Astrocyte of the spinal cord (primary cell): ENCODE results near the gene GFPT2.
A peak's percentile ranks its signal among the peaks of the same experiment; 100 is the strongest.

ENCODE experiments used
- DNase-seq: peaks from one replicate; pipeline ENCODE4 v3.0.0; 2011; ENCODE audit warnings: low read depth, low spot score
- H3K4me3 ChIP-seq: 2 replicates; pipeline ENCODE4 v1.5.1; 2011; ENCODE audit warnings: low read depth, mild to moderate bottlenecking, low read length, moderate library complexity
- in situ Hi-C: cut with HindIII; loops from 2 replicates; pipeline ENCODE4 v1.10.0; 2017; ENCODE audit warnings: low sequenced_read_pairs
- TF ChIP-seq, protein P1 (sequence below): IDR thresholded peaks from 2 replicates; pipeline ENCODE4 v1.5.1; 2012; ENCODE audit warnings: low read depth, mild to moderate bottlenecking, low read length, inconsistent platforms

GFPT2 gene

DNA sequence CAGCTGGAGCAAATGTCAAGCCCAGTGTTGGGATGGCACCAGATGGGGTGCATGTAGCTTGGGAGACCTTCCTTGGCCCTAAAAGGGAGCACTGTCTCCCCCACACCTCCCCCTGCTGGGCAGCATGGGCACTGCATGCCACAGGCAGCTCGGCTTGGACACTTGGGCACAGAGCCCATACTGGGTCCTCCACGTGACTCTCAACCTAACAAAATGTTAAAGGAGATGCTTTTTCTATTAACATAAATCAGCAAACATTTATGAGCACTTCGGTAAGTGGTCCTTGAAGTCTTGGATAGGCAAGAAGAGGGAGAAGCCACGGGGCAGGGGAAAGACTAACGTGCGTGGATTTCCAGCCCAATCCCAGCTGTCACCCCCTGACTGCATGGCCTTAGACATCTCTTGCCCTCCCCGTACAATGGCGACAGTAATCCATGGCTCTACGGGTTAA lies 37.3 kb downstream of the GFPT2 start:
- TF ChIP-seq, protein P1, sequence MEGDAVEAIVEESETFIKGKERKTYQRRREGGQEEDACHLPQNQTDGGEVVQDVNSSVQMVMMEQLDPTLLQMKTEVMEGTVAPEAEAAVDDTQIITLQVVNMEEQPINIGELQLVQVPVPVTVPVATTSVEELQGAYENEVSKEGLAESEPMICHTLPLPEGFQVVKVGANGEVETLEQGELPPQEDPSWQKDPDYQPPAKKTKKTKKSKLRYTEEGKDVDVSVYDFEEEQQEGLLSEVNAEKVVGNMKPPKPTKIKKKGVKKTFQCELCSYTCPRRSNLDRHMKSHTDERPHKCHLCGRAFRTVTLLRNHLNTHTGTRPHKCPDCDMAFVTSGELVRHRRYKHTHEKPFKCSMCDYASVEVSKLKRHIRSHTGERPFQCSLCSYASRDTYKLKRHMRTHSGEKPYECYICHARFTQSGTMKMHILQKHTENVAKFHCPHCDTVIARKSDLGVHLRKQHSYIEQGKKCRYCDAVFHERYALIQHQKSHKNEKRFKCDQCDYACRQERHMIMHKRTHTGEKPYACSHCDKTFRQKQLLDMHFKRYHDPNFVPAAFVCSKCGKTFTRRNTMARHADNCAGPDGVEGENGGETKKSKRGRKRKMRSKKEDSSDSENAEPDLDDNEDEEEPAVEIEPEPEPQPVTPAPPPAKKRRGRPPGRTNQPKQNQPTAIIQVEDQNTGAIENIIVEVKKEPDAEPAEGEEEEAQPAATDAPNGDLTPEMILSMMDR = peak; percentile 100
- in situ Hi-C loops = no loop called here

DNA sequence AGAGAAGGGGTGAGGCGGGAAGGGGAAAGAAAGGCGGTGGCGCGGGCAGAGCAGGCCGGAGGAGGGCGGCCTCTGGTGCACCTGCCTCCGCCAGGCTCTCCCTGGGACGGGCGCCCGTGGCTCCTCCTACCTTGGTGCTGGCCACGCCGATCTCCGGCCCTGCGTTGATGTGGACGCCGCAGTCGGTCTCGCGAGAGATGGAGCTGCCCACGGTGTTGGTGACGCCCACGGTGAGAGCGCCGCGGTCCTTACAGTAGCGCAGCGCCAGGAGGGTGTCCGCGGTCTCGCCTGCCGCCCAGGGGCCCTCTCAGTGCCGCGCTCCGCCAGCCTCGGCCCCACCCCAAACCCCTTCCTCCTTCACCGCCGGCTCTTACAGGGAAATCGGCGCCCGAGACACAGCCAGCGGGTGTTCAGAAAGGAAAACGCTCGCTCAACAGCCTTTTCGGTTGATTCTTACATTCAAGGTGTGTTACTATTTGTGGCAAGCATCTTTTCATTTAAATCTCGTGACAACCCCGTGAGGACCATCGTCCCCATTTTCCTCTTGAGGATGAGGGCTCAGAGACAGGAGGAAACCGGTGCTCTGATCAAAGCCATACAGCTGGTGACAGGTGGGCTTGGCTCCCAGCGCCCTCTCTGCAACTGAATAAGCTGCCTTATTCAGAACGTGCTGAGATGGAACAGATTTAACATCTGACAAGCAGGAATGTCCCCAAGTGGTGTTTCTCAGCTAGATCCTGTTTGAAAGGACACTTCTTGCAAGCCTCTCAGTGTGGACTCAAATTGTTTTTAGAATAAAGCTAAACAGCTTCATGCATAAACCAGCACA lies 39.2 kb downstream of the GFPT2 start:
- in situ Hi-C loops = no loop called here
- H3K4me3 ChIP-seq = no peak overlapping the region
- TF ChIP-seq, protein P1 = no peak
- no peak for DNase-seq

More for the DNA sequence above, 37.3 kb downstream of the GFPT2 start:
- no peak overlapping the region for H3K4me3 ChIP-seq
- DNase-seq = peak; percentile 49

DNA sequence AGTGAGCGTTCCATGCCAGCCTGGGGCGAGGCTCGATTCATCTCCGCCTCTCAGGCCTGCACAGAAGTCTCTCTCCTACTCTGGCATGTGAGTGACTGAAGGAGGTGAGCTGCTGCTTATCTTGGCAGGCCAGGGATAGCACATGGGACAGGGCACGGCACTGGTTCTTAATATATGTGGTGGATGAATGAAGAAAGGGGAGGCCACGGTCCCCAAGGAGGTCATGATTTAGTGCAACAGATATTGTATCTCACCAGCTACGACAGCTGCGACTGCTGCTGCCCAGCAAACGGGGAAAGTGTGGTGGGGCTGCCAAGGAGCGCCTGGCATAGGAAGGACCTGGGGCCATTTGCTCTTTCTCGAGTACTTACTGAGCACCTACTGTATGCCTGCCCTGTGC lies 41.9 kb downstream of the GFPT2 start:
- TF ChIP-seq, protein P1 = no peak
- in situ Hi-C loops = no loop called here
- H3K4me3 ChIP-seq = no peak overlapping the region
- DNase-seq = no peak

DNA sequence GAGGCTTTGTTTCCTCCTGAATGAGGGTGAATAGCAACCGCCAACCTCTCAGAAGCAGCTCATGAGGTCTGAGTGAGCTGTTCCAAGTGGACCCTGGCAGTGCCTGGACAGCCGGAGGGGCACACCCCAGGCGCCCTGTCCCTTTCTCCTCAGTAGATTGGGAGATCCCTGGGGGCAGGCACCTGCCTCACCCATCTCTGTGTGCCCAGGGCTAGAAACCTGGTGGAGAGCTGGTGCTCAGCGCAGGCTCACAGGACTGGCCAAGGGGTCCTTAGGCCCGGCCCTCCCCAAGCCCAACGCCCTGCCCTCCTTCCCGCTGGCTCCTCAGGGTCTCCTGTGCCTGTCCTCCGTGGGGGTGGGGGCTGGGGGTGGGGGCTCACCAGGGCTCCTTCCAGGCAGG lies 46.3 kb downstream of the GFPT2 start:
- no peak for DNase-seq
- in situ Hi-C loops = no loop called here
- TF ChIP-seq, protein P1 = no peak
- H3K4me3 ChIP-seq = no peak overlapping the region

DNA sequence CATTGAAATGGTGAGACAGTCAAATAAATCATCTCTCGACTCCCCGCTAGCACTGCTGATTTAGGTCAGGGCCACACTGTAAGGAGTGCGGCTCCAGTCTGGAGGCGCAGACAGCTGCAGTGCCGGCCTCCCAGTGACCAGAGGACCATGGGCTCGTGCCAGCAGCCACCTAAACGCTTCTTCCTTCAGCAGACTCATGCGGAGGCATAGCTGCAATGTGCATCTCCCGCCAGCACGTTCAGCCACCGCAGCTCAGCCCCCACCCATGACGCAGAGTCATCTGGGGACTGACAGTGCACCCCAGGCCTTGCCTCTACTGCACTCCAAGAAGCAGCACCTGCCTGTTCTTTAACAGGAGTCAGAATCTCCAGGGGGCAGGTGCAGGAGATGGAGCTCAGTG lies 47.7 kb downstream of the GFPT2 start:
- TF ChIP-seq, protein P1 = no peak
- no peak overlapping the region for H3K4me3 ChIP-seq
- in situ Hi-C loops = no loop called here
- no peak for DNase-seq

DNA sequence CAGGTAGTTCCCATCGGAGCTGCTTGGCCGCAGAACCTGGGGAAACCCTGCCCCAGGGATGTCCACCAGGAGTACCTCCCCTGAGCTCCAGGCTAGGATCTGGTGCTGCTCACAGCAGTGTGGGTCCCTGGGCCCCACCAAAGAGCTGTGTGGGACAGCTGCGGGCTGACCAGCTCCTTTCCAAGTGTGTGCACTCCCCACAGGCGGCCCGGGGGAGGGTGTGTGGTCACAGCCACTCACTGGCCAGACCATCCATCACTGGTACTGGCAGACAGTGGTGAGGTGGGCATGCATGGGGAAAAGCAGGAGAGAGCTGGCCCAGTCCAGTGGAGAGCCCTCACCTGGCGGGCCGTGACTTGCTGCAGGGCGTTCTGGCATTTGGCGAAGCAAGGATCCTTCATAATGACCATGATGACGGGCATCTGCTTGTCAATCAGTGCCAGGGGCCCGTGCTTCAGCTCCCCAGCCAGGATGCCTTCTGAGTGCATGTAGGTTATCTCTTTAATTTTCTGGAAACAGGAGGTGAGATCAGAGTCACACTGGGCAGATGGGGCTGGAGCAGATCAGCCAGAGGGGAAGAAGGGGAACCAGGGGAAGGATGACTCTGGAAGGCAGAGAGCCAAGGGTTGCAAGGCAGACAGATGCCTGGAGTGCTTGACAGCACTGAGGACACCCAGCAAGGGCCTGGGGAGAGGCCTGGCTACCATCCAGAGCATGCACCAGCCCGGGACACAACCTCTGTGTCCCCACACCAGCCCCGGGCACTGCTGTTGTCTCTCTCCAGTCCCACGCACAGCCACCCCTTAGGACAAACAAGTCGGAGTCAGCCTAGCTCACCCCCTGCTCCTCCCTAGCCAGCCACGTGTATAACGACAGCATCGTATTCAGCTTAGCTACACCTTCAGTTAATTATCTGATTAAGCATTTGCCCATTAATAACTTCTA lies 48.4 kb downstream of the GFPT2 start:
- in situ Hi-C loops = no loop called here
- TF ChIP-seq, protein P1 = no peak
- DNase-seq = no peak
- H3K4me3 ChIP-seq = no peak overlapping the region
